T-helper 2 cell (primary cell): ENCODE measurements around the gene ZNF80.

Experiments used
- DNase-seq, 5 experiments: peaks; one replicate each; pipeline versions ENCODE4 v3.0.0 to v3.0.0-alpha.2; 2012 to 2022

ZNF80 gene

DNA sequence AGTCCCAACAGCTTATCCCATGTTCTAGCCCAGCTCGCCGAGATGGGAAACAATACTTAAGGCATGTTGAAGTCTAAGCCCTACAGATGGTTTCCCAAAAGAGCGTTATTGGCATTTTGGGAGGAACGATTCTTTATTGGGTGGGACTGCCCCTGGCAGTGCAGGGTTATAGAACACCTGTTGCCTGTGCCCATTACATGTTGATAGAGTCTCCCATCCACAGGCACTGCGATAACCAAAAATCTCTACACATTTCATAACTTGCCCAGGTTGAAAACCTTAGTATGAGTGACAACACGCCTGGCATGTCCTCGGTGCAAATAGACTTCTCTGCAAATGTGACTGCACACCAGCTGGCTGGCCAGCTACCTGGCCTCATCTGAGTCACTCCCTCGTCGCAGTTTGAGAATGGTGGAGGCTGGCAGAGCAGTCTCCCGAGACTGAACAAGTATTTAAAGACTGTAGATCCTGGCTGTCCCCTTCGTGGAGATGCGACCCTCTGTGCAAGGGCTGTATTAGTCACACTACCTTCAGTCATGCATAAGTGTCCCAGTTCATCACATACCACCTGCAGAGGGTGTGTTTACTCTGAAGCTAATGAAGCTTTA is 18.7 kb downstream of the ZNF80 start:
- peak in 1 of 5 experiments; percentile 69 for DNase-seq

GRCh38 chr3:114218006-114218405 is 19.4 kb downstream of the ZNF80 start:
- DNase-seq: peak in 1 of 5 experiments; percentile 51

- DNase-seq: no peak
Measured at GRCh38 chr3:114217266-114217665, 20.1 kb downstream of the ZNF80 start.

DNA sequence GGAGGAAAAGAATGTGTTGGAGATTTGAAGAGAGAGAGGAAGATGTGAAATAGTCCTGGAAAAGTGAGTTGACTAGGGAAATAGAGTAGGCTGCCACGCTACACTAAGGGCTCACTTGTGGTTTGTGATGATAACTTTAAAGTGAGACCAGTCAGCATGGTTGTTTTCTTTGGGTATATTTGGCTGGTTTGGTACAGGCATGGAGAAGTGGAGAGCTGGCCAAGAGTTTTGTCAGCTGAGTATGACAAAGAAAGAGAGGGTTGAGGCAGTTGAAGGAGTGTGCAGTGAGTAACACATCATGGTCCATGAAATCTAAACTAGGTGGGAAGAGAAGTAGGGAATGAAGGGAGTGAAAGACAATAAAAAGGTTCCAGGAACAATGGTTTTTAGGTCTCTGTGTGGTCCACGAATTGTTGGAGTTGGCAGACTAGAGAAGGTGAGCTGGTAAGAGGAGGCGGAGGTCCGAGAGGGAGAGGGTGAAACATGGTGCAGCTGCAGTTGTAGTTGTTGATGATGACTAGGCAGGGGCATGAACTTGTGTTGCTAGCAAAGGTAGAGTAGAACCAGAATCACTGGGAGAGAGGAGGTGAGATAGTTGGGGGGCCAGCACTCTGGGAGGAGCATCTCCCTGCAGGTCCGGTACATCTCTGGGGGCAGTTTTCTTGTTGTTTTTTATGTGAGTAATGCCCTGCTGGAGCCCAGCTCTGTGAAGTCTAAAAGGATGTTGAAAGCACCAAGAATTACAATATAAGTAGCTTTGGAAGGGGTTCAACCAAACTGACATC is 21.0 kb downstream of the ZNF80 start:
- peak in 1 of 5 experiments; percentile 49 for DNase-seq

GRCh38 chr3:114214542-114215341 is 22.6 kb downstream of the ZNF80 start:
- peak in 2 of 5 experiments; percentile 83 to 99 for DNase-seq

DNA sequence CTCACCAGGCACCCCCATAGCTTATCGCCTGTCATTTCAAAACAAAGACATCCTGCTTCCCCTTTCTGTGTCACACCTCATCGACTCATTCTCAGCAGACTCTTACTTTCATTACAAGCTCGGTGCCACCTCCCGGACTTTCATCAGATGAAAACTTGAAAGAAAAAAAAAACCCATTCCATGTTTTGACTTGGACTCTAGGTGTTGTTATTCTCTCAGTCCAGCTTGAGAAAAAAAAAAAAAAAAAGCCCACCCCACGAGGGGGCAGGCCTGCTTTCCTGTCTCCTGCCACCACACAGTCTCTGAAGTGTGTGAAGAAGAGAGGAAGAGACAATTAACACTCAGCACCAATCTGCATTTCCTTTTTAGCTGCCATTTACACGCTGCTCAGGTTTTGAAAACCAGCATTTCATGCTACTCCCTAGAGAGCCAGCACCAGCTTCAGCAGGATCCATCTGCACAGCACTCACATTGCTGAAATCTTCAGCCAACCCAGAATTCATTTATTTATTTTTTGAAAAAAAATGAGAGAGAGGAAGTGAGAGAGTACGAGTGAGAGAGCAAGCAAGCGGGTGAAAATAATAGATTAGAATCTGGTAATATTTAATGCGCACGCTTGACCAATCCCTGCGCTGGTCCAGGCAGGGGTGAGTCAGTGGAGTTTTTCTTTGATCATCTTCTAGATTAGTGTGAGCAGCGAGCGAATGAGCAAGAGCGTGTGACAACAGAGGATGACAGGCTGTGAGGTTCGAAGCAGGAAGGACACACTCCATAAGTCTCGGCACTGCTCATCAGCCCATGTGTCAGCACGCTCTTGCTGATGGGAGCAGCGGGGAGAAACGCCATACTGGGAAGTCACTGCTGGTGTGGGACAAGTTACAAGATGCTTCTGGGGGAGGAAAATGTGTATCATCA is 23.5 kb downstream of the ZNF80 start:
- DNase-seq: peak in 4 of 5 experiments; percentile 55 to 96 (median 70)

- no peak for DNase-seq
Measured at GRCh38 chr3:114213292-114213626, 24.1 kb downstream of the ZNF80 start.

- DNase-seq: no peak
Measured at GRCh38 chr3:114212646-114213045, 24.7 kb downstream of the ZNF80 start.

GRCh38 chr3:114207768-114208167 is 29.6 kb downstream of the ZNF80 start:
- DNase-seq: peak in 1 of 5 experiments; percentile 51

- DNase-seq: no peak
Measured at GRCh38 chr3:114206342-114206741, 31.0 kb downstream of the ZNF80 start.

DNA sequence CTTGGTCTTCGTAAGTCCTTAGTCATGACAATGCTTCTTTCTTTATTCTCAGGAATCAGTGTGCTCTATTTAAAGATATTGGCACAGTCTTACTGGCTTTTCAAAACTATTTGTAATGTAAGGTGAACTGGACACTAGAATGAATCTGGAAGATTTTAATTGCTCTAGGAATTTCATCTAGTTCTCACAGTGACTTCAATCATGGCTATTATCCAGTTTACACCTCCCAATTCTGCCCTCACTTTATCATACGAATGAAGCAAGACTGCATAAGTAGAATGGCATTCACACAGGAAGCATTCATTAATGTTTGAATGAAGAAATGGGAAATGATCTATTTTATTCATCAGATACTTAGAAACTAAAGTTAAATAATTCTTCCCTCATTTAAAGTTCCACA is 31.8 kb downstream of the ZNF80 start:
- DNase-seq: no peak

DNA sequence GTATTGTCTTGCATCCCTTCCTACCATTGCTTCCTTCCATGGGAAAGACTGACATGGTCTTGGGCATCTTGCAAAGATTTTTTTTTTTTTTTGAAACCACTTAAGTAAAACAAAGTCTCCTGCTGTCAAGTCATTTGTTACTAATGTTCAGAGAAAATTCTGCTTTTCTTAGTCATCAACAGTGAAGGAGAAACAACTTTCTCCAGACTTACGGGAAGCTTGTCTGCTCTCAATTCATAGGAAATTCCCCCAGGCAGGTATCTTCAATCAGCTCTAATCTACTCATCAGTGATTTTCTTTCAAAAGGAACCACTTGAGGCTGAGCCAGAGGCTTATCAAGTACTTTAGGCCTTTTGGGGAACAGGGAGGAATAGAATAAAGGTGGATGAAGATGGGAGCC is 42.6 kb downstream of the ZNF80 start:
- DNase-seq: no peak

GRCh38 chr3:114192136-114192535 is 45.2 kb downstream of the ZNF80 start:
- DNase-seq: no peak

GRCh38 chr3:114186501-114186900 is 50.9 kb downstream of the ZNF80 start:
- DNase-seq: no peak
